Hippocampal formation (tissue), 2 donors: Measurements from ENCODE around the gene NUP93.
"Not testable (repeated sequence)": the region's sequence is repeated elsewhere in the genome, so short reads cannot be mapped to it uniquely, and the experiment has no call there.

Experiments
- DNase-seq, 2 donors: peaks; one replicate each; lab custom pipeline; 2025; lab: John Stamatoyannopoulos, UW

The NUP93 gene

DNA sequence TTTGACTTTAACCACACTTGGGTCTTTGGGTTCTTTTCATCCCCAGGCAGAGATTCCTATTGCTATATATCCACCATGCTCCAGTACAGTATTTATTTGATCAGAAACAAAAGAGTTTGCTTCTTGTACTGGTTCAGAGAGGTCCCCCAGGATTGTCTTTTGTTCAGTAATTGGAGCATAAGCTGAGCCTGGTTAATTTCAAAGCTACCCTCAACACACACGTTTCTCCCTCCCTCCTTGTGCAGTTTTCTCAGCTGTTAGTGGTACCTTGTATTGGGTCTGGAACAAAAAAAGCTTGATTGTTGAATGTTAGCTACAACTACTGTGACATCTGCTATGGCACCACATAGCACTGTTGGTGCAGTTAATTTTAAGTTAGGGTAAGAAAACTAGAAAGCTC, 50.0 kb downstream of the NUP93 start:
- DNase-seq = no peak

GRCh38 chr16:56780646-56781045, 50.7 kb downstream of the NUP93 start:
- DNase-seq = no peak

DNA sequence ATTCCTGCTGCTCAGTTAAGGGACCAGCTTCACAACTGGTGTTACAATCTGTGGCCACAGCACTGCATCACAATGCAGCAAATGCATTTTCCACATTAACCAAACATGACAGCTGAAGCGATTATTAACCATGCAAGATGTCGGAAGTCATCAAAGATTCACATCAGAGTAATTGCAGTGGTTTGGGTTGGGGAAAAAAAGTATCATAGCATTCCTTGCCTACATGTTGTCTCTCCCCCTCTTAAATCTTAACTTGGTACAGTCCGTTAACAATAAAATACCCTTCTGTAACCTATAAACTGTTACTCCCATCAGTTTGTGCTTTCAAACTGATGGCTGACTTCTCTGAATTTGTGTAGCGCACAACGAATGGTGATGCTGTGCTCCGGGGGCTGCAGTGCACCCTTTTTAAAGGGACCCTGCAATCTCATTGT, 51.6 kb downstream of the NUP93 start:
- no peak for DNase-seq

DNA sequence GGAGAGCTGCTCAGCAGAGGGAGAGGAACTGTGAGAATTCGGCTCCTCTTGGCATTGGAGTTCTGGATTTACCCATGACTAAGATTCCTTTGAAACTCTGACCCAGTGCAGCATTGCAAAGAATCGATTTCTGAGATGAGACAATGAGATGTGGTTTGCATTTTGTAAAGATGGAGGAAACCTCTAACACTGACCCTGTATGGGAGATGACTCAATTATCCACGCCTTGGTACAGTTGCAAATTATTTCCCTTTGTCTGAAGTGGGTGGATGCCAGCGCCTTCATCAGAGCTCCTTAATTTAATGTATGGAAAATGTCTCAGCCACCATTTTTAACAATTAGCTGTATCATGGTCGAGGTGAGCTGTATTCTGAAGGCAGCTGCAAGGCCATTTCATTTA, 53.4 kb downstream of the NUP93 start:
- DNase-seq = no peak

GRCh38 chr16:56785317-56785716, 55.4 kb downstream of the NUP93 start:
- DNase-seq = no peak

DNA sequence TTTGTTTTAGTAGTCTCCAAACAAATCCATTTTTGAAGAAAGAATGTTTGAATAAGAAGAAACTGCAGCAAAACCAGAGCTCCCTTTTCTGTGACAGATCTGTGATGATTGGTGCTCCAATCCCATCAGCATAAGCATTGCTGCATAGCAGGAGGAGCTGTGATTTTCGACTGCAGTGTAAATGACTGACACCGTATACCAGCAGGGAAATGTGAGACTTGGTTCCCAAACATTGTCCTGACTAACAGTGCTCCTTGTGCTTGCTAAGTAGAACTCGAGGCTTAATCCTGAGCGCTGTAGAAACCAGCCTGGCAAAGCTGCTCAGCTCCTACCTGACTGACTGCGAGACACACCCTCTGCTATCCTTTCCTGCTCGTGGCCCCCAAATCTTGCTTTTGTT, 57.2 kb downstream of the NUP93 start:
- DNase-seq = no peak

- DNase-seq = no peak
Measured at GRCh38 chr16:56788435-56788834, 58.5 kb downstream of the NUP93 start.

DNA sequence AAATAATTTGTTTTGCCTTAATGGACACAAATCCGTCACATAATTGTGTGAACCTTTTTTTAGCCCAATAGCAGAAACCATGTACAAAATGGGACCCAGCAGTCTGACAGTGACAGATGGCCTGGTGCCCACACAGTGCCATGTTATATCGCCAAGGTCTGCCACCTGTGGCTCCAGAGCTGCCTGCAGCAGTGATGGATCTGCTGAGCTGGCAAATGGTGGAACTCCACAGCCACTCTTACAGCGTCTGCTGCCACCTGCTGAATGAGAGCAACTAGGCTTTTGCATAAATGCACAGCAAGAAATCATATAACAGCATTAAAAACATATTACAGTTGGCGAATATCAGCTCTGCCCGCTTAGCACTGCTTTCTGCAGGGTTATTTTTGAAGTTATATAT, 59.4 kb downstream of the NUP93 start:
- DNase-seq = no peak

DNA sequence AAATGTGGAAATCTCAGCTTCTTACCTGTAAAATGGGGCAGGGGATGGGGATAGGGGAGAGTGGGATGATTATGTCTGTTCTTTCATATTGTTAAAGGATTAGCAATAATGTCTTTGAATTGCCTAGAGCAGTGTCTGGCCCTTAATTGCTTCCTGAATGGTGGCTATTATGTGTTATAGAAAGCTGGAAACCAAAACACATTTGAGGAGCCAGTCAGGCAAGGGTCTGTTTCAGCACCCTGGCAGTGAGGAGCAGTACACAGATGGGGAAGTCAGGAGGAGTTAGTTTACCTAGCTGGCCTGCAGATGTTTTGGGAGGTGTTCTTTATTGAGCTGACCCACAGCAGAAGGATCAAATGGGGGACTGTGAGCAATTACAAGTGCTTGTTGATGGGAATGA, 63.0 kb downstream of the NUP93 start:
- no peak for DNase-seq

DNA sequence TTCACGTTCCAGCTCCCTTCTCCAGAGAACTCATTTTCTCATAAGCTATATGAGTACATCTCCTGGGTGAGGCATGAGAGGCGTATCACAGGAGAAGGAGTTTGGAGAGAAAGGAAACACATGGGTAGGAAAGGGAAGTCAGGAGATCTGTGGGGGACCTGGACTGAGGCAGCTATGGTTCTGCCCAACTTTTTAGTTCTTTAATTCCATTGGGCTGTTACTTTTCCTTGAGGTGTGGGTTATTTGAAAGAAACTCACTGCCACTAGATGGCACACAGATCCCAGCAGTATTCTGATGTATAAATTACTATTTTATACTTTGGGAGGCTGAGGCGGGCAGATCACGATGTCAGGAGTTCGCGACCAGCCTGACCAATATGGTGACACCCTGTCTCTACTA, 63.6 kb downstream of the NUP93 start:
- DNase-seq = no peak

- no peak for DNase-seq
Measured at GRCh38 chr16:56795011-56795410, 65.1 kb downstream of the NUP93 start.

DNA sequence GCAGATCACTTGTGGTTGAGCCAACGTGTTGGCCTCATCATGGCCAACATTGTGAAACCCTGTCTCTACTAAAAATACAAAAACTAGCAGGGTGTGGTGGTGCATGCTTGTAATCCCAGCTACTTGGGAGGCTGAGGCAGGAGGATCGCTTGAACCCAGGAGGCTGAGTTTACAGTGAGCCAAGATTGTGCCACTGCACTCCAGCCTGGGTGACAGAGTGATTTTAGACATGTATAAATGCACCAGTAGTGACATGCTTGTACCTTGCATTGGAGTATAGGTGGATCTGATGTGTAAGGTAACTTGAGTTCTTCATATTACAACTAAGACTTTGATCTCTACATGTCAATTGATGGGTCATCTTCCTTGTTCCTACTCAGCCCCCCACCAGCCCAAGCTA, 67.1 kb downstream of the NUP93 start:
- DNase-seq = not testable (repeated sequence)

DNA sequence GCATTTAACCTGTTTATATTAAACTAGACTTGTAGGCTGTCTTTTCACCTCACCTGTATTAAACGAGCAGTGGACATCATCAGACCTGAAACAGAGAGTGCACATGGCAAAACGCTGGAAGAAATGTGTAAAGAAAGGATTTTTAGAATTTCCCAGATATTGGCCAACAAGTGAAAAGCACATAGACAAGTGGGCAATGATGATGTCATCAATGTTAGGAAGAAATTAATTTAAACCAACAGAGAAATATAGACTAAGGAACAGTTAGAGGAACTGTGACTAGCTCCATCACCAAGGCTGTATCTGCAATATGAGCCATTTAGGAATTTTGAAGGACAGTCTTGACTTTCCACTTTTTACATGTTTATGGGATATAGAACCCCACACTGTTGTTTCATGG, 67.9 kb downstream of the NUP93 start:
- no peak for DNase-seq

DNA sequence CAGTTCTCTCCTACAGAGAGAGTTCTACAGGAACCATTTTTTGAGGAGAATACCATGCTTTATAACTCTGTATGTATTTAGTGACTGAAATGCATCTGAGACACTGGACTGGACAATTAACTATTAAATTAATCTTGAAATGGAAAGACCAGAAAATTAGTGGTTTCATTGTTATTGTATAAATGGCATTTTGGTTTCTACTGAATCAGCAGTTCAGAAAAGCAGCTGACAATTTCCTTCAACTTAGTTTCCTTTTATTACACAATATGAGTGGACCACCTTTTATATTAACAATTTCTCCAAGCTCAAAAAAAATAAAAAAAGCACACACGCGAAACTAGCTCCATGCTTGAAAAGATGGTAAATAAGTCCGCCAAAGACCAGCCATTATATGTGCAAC, 69.0 kb downstream of the NUP93 start:
- no peak for DNase-seq

DNA sequence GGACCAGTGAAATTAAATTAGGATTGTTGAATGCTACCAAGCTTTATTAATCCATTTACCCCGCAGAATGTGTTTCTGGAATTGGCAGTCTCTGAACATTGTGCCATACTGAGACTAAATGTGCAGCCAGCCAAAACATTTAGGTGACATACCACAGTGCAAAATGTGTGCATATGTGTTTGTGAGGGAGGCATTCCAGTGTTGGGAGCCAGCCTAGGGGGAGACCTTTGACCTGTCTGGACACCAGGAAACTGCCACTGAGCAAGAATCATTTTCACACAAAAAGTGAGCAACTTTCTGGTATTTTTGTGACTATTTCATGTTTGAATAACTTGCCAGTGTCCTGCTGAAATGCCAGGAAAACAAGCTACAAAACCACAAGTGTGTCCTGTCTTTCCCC, 70.4 kb downstream of the NUP93 start:
- DNase-seq = no peak

DNA sequence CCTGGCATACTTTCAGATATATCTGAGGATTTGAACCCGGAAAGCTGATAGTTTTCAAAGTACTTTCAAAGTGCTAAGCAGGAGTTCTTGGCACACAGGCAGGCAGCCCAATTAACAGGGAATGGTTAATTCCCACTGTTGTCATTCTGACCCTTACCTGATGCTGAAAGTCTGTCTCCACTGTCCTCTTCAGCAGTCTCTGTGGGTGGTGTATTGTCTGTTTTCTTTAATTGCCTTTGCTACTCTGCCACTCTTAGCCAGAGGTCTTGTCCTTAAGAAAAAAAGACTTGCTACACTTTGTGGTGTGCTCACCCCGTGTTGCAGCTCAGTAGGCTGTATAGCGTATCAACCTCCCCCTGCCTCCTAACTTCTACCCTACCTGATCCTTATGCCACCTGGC, 71.8 kb downstream of the NUP93 start:
- no peak for DNase-seq

- DNase-seq = no peak
Measured at GRCh38 chr16:56807011-56807675, 77.2 kb downstream of the NUP93 start.

DNA sequence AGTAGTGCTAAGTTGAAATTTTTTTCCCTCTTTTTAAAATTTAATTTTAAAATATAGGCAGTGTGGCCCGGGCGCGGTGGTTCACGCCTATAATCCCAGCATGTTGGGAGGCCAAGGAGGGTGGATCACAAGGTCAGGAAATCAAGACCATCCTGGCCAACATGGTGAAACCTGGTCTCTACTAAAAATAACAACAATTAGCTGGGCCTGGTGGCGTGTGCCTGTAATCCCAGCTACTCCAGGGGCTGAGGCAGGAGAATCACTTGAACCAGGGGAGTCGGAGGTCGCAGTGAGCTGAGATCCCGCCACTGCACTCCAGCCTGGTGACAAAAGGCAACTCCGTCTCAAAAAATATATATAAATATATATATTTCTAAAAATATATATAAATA, 77.7 kb downstream of the NUP93 start:
- not testable (repeated sequence) for DNase-seq

- no peak for DNase-seq
Measured at GRCh38 chr16:56810954-56811353, 81.0 kb downstream of the NUP93 start.

DNA sequence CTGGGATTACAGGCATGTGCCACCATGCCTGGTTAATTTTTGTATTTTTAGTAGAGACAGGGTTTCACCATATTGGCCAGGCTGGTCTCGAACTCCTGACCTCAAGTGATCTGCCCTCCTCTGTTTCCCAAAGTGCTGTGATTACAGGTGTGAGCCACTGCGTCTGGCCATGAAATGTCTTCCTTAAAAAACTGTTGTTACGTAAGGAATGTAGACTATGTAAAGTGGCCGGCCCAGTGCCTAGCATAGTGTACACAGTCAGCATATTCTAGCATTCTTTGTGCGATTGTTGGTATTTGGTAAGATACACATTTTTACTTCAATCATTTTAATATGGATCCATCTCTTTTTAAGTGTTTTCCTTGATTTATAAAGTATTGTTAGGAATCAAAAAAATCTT, 81.7 kb downstream of the NUP93 start:
- not testable (repeated sequence) for DNase-seq

DNA sequence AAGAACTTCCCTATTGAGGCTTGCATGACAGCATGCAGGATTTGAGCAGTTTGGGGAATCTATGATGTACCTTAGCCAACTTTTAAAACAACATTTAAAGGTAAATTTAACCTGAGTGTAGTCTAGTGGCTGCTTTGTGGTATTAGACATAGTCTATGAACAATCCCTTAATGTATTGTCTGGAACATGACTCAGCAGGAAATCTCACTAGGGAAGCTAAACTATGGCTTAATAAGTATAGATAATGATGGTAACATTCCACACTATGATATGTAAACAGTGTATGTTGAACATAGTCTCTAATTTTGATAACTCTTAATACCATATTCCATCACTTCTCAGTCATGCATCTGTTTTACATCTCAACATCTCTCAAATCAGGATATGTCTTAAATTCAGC, 83.0 kb downstream of the NUP93 start:
- DNase-seq = no peak

DNA sequence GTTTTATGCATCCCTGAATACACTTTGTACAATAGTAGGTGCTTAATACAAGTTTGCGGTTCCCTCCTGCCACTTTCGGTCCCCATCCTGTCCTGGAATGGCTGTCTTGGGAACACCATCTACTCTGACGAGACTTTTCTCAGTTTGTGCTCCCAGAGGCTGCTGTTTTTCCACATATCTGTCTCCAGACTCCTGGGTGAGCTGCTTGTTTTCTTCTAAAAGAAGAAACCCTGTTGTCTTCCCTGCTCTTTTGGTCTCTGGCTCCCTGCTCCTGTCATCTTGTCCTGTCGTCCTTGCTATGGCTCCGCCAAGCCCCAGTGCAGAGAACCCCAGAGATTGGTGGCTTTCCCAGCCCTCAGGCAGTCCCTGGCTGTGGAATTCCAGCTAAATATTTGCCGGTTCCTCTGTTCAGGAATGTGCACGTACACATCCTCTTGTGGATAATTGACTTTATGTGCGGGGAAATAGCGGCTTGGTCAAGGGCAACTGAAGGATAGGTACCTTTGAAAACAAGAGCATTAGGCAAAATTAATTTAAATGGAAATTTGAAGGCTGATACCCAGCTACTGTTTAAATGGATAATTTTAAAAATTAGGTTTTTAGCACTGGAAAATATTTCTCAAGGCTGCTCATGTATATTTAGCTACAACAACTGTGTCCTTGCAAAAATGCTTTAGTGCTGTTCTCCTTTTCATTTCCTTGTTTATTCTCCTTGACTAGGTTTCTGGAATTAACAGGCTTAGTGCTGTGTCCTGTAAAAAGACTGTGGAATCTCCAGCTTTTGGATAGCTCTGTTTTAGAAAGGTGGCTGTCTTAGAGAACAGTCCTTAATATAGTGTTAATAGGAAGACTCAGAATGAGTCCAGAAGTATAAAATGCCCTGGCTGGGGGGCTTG, 84.9 kb downstream of the NUP93 start:
- no peak for DNase-seq

DNA sequence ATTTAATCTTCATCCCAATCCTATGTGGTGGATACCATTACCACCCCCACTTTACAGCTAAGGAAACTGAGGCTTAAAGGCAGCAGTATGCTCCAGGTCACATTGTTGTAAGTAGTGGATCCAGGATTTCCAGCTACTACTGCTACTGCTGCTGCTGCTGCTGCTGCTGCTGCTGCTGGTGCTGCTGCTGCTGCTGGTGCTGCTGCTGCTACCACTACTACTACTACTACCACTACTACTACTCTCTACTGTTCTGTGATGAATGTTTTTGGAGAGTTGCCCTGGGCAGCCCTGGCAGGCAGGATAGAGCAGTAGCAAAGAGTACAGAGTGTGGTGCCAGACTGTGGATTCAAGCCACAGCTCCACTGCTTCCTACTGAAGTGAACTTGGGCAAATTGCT, 85.8 kb downstream of the NUP93 start:
- DNase-seq = peak in 1 of 2 donors; percentile 5
